OCI-LY1 (cell line): ENCODE data around the gene MPP2.

Experiments
- EZH2 ChIP-seq: fragments of 200-600 bp; sonication (generic), shearing (Covaris generic); IDR thresholded peaks from 2 replicates; pipeline ENCODE4 v1.8.0; 2017; ENCODE audit warnings: borderline replicate concordance, mixed run types, mild to moderate bottlenecking, antibody characterized with exemption, low read length, moderate library complexity, mixed read lengths
- TF ChIP-seq, protein P1 (sequence below): fragments of 200-600 bp; sonication (generic), shearing (Covaris generic); IDR thresholded peaks from 2 replicates; pipeline ENCODE4 v1.5.1; 2017; ENCODE audit warnings: mild to moderate bottlenecking, antibody characterized with exemption, low read length, moderate library complexity, mixed read lengths

DNA sequence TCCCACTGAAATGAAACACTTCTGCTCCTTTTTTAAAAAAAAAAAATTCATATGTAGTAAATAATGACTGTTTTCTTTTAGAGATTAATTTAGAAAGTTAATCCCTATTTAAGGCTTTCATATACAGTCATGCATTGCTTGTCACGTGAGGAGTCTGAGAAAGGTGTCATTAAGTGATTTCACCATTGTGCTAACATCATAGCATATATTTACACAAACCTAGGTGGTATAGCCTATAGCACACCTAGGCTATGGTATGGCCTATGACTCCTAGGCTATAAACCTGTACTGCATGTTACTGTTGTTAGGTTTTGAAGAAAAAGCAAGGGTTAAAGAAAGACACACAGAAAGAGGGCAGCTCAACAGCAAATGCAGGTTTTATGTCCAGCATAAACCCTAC is 21.3 kb upstream of the MPP2 start:
- TF ChIP-seq, protein P1, sequence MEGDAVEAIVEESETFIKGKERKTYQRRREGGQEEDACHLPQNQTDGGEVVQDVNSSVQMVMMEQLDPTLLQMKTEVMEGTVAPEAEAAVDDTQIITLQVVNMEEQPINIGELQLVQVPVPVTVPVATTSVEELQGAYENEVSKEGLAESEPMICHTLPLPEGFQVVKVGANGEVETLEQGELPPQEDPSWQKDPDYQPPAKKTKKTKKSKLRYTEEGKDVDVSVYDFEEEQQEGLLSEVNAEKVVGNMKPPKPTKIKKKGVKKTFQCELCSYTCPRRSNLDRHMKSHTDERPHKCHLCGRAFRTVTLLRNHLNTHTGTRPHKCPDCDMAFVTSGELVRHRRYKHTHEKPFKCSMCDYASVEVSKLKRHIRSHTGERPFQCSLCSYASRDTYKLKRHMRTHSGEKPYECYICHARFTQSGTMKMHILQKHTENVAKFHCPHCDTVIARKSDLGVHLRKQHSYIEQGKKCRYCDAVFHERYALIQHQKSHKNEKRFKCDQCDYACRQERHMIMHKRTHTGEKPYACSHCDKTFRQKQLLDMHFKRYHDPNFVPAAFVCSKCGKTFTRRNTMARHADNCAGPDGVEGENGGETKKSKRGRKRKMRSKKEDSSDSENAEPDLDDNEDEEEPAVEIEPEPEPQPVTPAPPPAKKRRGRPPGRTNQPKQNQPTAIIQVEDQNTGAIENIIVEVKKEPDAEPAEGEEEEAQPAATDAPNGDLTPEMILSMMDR, result no peak
- TF ChIP-seq EZH2, result no peak
